HG03159 (cell line): Measurements from ENCODE around the gene OR7E24.
"Not testable (repeated sequence)": the region's sequence is repeated elsewhere in the genome, so short reads cannot be mapped to it uniquely, and the experiment has no call there.

Experiments used
- ATAC-seq: cut with Tn5 transposase; IDR thresholded peaks from one replicate; pipeline ENCODE4 v1.9.1; 2021; ENCODE audit warnings: mild to moderate bottlenecking, moderate library complexity; ENCODE audit not compliant: unreplicated experiment

The OR7E24 gene

GRCh38 chr19:9250630-9251029, at the start of gene OR7E24:
OR7E24 (plus strand) TSS chr19:9250930; CDS start chr19:9251044, 114 bp downstream.
- no peak for ATAC-seq

- no peak for ATAC-seq
Observed at GRCh38 chr19:9205501-9206113, 45.1 kb upstream of the OR7E24 start.

GRCh38 chr19:9219489-9219888, 31.2 kb upstream of the OR7E24 start, which contains the start of gene OR7D4:
OR7D4 (minus strand) TSS chr19:9219589; CDS start chr19:9214837, 4,752 bp downstream.
- no peak for ATAC-seq

DNA sequence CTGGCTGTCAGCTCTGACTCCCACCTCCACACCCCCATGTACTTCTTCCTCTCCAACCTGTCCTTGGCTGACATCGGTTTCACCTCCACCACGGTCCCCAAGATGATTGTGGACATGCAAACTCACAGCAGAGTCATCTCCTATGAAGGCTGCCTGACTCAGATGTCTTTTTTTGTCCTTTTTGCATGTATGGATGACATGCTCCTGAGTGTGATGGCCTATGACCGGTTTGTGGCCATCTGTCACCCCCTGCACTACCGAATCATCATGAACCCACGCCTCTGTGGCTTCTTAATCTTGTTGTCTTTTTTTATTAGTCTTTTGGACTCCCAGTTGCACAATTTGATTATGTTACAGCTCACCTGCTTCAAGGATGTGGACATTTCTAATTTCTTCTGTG, 506 bp downstream of the OR7E24 start:
- no peak for ATAC-seq

DNA sequence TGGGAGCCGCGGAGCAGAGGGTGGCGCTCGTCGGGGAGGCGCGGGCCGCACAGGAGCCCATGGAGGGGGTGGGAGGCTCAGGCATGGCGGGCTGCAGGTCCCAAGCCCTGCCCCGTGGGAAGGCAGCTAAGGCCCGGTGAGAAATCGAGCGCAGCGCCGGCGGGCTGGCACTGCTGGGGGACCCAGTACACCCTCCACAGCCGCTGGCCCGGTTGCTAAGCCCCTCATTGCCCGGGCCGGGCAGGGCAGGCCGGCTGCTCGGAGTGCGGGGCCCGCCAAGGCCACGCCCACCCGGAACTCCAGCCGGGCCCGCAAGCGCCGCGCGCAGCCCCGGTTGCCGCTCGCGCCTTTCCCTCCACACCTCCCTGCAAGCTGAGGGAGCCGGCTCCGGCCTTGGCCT, 32.8 kb downstream of the OR7E24 start:
- ATAC-seq, result not testable (repeated sequence)

GRCh38 chr19:9289231-9289884, 38.6 kb downstream of the OR7E24 start:
- ATAC-seq, result no peak

DNA sequence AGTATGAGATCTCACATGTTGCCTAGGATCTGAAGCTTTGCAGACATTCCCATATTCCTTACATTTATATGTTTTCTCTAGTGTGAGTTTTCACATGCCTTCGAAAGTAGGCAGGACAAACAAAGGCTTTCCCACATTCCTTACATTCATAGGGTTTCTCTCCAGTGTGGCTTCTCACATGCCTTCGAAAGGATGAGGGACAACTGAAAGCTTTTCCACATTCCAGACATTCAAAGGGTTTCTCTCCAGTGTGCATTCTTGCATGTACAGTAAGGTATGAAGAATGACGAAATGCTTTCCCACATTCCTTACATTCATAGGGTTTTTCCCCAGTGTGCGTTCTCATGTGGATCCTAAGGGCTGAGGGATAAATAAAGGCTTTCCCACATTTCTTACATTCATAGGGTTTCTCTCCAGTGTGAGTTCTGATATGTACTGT, 44.7 kb downstream of the OR7E24 start:
- ATAC-seq, result no peak

DNA sequence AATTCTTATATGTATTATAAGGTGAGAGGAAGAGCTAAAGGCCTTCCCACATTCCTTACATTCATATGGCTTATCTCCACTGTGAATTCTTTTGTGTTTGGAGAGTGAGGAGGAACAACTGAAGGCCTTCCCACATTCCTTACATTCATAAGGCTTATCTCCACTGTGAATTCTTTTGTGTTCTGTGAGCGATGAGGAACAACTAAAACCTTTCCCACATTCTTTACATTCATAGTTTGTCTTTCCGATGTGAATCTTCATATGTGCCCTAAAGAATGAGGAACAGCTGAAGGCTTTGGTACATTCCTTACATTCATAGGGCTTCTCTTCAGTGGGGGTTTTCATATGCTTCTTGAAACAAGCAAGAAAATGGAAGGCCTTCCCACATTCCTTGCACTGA, 45.6 kb downstream of the OR7E24 start:
- no peak for ATAC-seq
